Measurements from ENCODE around the gene MAN2A1.

MAN2A1 gene

GRCh38 chr5:109682383-109682782 lies 7.3 kb upstream of the MAN2A1 start:
- no peak for DNase-seq

- no peak for DNase-seq
Measured at GRCh38 chr5:109685916-109686315, 3.8 kb upstream of the MAN2A1 start.

GRCh38 chr5:109688630-109688969 lies 1.1 kb upstream of the MAN2A1 start:
- no peak for DNase-seq

- peak; percentile 80 for DNase-seq
Measured at GRCh38 chr5:109688970-109689739, 572 bp upstream of the MAN2A1 start.

- DNase-seq = peak; percentile 45
Measured at GRCh38 chr5:109690242-109690974, 681 bp downstream of the MAN2A1 start.

GRCh38 chr5:109690975-109691574 lies 1.3 kb downstream of the MAN2A1 start:
- DNase-seq = peak; percentile 45

GRCh38 chr5:109691996-109692395 lies 2.3 kb downstream of the MAN2A1 start:
- DNase-seq = no peak

GRCh38 chr5:109692852-109693251 lies 3.1 kb downstream of the MAN2A1 start:
- no peak for DNase-seq

GRCh38 chr5:109693535-109694400 lies 4.0 kb downstream of the MAN2A1 start:
- no peak for DNase-seq

- DNase-seq = no peak
Measured at GRCh38 chr5:109694451-109694891, 4.7 kb downstream of the MAN2A1 start.

- no peak for DNase-seq
Measured at GRCh38 chr5:109695005-109695926, 5.5 kb downstream of the MAN2A1 start.

- no peak for DNase-seq
Measured at GRCh38 chr5:109697339-109697738, 7.6 kb downstream of the MAN2A1 start.

GRCh38 chr5:109700516-109701153 lies 10.9 kb downstream of the MAN2A1 start:
- no peak for DNase-seq

- DNase-seq = no peak
Measured at GRCh38 chr5:109701252-109701651, 11.5 kb downstream of the MAN2A1 start.

- no peak for DNase-seq
Measured at GRCh38 chr5:109701792-109702191, 12.1 kb downstream of the MAN2A1 start.

- DNase-seq = no peak
Measured at GRCh38 chr5:109703166-109703565, 13.4 kb downstream of the MAN2A1 start.

GRCh38 chr5:109703829-109704228 lies 14.1 kb downstream of the MAN2A1 start:
- no peak for DNase-seq

- no peak for DNase-seq
Measured at GRCh38 chr5:109704282-109704952, 14.7 kb downstream of the MAN2A1 start.

GRCh38 chr5:109705596-109705995 lies 15.9 kb downstream of the MAN2A1 start:
- DNase-seq = no peak

- DNase-seq = no peak
Measured at GRCh38 chr5:109706095-109706494, 16.4 kb downstream of the MAN2A1 start.

GRCh38 chr5:109707531-109707930 lies 17.8 kb downstream of the MAN2A1 start:
- DNase-seq = no peak

Measured in stimulated activated CD4-positive, alpha-beta T cell treated with anti-CD3 and anti-CD28 coated beads, Interleukin-4, amount 100 ng/mL, for 1 hour (primary cell).